Stomach (tissue), 4 donors: ENCODE results near the gene CRTC1.

Experiments
- POLR2A ChIP-seq, 4 donors: fragments of 450-650 bp; IDR thresholded peaks; one replicate each; pipeline ENCODE4 v1.6.1; 2016; ENCODE audit warnings: antibody characterized with exemption in 4 of 4, control low read depth in 2 of 4, mild to moderate bottlenecking in 1 of 4, moderate library complexity in 1 of 4
- TF ChIP-seq, protein P1 (sequence below), 7 experiments: fragments of 450-650 bp in 4 of 7; fragments of 200-600 bp in 3 of 7; sonication (generic) in 3 of 7; IDR thresholded peaks; one replicate each; pipeline ENCODE4 v1.5.1; 2016 to 2019; ENCODE audit warnings: antibody characterized with exemption in 7 of 7, control low read depth in 2 of 7, mild to moderate bottlenecking in 1 of 7

DNA sequence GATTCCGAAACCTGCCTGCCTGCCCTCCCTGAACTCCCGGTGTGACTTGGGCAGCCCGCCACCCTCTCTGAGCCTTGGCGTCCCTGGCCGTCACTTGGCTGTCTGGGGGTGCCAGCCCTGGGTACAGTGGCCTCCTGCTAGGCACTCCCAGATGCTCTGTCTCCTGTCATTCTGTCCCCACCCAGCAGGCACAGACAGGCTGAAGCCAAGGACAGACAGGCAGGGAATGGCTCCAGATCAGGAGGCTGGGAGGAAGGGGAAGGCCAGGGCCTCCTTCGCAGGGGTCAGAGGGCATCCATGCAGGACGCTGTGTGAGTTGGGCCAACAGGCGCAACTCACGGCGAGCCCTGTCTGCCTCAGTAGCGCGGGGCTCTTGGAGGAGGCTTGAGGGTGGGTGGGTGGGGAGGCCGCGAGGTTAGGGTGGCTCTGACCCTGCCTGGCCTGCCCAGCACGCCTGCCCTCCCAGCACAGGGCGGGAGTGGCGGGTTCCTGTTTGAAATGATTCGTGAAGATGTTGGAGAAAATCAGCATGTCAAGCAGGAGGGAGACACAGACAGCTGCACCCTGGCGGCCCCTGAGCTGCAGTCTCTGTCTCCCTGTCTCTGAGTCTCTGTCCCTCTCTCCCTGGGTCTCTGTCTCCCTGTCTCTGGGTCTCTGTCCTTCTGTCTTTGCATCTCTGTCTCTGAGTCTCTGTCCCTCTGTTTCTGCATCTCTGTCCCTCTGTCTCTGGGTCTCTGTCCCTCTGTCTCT lies 27.0 kb upstream of the CRTC1 start:
- TF ChIP-seq, protein P1, sequence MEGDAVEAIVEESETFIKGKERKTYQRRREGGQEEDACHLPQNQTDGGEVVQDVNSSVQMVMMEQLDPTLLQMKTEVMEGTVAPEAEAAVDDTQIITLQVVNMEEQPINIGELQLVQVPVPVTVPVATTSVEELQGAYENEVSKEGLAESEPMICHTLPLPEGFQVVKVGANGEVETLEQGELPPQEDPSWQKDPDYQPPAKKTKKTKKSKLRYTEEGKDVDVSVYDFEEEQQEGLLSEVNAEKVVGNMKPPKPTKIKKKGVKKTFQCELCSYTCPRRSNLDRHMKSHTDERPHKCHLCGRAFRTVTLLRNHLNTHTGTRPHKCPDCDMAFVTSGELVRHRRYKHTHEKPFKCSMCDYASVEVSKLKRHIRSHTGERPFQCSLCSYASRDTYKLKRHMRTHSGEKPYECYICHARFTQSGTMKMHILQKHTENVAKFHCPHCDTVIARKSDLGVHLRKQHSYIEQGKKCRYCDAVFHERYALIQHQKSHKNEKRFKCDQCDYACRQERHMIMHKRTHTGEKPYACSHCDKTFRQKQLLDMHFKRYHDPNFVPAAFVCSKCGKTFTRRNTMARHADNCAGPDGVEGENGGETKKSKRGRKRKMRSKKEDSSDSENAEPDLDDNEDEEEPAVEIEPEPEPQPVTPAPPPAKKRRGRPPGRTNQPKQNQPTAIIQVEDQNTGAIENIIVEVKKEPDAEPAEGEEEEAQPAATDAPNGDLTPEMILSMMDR (IDR thresholded peaks at IDR 0.05) = no peak
- TF ChIP-seq POLR2A (IDR thresholded peaks at IDR 0.05) = no peak
